ENCODE results near the gene ZBTB12. TPM values are rescaled to one million over a fixed set of nuclear protein-coding genes. Genes with fewer than 3 reads are reported as not detected.
"Not testable (repeated sequence)": the region's sequence is repeated elsewhere in the genome, so short reads cannot be mapped to it uniquely, and the experiment has no call there.

Gene ZBTB12
- total RNA-seq, 1 donor: 0.21 TPM

DNA sequence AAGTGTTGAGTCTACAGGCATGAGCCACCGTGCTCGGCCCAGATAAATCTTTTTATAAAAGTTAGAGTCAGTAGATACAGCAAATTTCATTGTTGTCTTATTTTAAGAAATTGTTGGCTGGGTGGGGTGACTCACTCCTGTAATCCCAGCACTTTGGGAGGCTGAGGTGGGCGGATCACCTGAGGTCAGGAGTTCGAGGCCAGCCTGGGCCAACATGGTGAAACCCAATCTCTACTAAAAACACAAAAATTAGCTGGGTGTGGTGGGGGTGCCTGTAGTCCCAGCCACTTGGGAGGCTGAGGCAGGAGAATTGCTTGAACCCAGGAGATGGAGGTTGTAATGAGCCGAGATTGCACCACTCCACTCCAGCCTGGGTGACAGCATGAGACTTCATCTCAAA lies 6.4 kb upstream of the ZBTB12 start:
- not testable (repeated sequence) for H3K4me3 ChIP-seq (ENCODE audit: low read length); H3K4me1 ChIP-seq (ENCODE audit: insufficient read depth, low read length); H3K27me3 ChIP-seq (ENCODE audit: insufficient read depth, low read length); H3K9me3 ChIP-seq (ENCODE audit: low read depth, low read length)

DNA sequence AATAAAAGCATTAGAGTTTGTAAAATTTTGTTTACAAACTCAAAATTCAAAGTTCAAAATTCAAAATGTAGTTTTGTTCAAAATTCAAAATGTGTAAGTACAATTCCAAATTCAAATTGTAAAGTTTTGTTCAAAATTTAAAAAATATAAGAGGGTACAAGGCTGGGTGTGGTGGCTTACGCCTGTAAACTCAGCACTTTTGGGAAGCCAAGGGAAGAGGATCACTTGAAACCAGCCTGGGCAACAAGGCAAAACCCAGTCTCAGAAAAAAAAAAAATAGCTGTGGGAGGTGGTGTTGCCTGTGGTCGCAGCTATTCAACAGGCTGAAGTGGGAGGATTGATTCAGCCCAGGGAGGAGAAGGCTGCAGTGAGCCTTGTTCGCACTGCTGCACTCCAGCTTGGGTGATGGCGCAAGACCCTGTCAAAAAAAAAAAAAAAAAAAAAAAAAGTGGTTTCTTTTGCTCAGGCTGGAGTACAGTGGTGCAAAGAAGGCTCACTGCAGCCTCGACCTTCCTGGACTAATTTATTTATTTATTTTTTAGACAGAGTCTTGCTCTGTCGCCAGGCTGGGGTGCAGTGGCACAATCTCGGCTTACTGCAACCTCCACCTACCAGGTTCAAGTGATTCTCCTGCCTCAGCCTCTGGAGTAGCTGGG lies 5.4 kb upstream of the ZBTB12 start:
- Histone ChIP-seq H3K4me3 (ENCODE audit: low read length) (no peak overlapping the region), H3K27me3 (ENCODE audit: insufficient read depth, low read length) (no peaks in the 10 kb centered on the region), H3K9me3 (ENCODE audit: low read depth, low read length) (no peaks in the 10 kb centered on the region), H3K4me1 (ENCODE audit: insufficient read depth, low read length) (peaks cover 10% of the 10 kb centered on the region)

DNA sequence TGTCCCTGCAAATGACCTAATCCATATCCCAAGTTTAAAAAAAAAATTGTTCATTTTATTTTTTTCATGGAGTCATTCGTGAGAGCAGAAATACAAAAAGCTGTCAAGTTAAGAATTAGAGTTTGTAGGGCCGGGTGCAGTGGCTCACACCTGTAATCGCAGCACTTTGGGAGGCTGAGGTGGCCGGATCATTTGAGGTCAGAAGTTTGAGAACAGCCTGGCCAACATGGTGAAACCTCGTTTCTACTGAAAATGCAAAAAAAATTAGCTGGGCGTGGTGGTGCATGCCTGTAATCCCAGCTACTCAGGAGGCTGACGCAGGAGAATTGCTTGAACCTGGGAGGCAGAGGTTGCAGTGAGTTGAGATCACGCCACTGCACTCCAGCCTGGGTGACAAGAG lies 4.8 kb upstream of the ZBTB12 start:
- not testable (repeated sequence) for H3K4me3 ChIP-seq (ENCODE audit: low read length); H3K27me3 ChIP-seq (ENCODE audit: insufficient read depth, low read length); H3K9me3 ChIP-seq (ENCODE audit: low read depth, low read length)
- peaks cover 12% of the 10 kb centered on the region for H3K4me1 ChIP-seq (ENCODE audit: insufficient read depth, low read length)

DNA sequence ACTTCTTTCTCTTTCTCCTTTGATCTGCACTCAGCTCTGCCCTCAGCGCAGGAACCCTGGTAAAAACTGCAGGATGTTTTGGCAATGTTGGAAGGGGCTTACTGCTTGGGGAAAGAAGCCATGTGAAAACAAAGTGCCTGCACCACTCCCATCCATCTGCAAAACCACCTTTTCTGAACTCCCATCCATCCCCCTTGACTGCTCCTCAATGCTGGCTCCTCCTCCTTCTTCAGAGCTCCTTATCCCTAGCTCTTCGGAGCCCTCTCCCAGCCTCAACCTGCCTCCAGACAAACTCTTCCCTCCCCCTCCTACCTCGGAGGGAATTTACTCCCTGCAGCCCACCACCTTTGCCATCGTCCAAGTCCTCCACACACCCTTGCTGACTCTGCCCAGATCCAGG lies 4.2 kb upstream of the ZBTB12 start:
- no peaks in the 10 kb centered on the region for H3K27me3 ChIP-seq (ENCODE audit: insufficient read depth, low read length)
- peaks cover 15% of the 10 kb centered on the region for H3K4me1 ChIP-seq (ENCODE audit: insufficient read depth, low read length)
- H3K4me3 ChIP-seq (ENCODE audit: low read length): no peak overlapping the region
- no peaks in the 10 kb centered on the region for H3K9me3 ChIP-seq (ENCODE audit: low read depth, low read length)

DNA sequence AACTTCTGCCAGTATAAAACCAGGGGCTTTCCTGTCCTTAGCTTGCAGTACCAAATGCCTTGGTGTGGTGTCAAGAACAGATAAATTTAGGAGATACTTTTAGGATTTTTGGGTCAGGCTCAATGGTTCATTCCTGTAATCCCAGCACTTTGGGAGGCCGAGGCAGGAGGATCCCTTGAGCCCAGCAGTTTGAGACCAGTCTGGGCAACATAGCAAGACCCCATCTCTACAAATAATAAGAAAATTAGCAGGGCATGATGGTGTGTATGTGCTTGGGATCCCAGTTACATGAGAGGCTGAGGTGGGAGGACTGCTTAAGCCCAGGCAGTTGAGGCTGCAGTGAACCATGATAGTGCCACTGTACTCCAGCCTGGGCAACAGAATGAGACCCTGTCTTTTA lies 3.2 kb upstream of the ZBTB12 start:
- H3K27me3 ChIP-seq (ENCODE audit: insufficient read depth, low read length): no peaks in the 10 kb centered on the region
- no peaks in the 10 kb centered on the region for H3K9me3 ChIP-seq (ENCODE audit: low read depth, low read length)
- H3K4me3 ChIP-seq (ENCODE audit: low read length): no peak overlapping the region
- H3K4me1 ChIP-seq (ENCODE audit: insufficient read depth, low read length): peaks cover 18% of the 10 kb centered on the region

DNA sequence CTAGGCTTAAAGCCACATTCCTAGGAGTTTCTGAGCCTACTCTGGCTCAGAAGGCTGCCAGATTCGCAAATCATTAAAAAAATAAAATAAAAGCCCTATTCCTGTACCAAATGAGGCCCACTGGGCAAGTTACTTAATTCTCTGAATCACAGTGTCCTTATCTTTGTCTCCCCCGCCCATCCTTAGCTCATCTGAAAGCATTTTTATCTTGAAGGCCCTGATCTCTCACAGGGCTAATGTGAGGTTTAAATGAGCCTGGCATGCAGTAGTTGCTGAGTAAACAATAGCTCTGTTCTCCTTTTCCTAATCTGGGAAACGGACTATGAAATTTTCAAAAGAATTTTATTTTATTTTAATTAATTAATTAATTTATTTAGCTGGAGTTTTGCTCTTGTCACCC lies 2.1 kb upstream of the ZBTB12 start:
- no peak overlapping the region for H3K4me3 ChIP-seq (ENCODE audit: low read length)
- H3K9me3 ChIP-seq (ENCODE audit: low read depth, low read length): no peaks in the 10 kb centered on the region
- H3K4me1 ChIP-seq (ENCODE audit: insufficient read depth, low read length): peaks cover 29% of the 10 kb centered on the region
- H3K27me3 ChIP-seq (ENCODE audit: insufficient read depth, low read length): no peaks in the 10 kb centered on the region

DNA sequence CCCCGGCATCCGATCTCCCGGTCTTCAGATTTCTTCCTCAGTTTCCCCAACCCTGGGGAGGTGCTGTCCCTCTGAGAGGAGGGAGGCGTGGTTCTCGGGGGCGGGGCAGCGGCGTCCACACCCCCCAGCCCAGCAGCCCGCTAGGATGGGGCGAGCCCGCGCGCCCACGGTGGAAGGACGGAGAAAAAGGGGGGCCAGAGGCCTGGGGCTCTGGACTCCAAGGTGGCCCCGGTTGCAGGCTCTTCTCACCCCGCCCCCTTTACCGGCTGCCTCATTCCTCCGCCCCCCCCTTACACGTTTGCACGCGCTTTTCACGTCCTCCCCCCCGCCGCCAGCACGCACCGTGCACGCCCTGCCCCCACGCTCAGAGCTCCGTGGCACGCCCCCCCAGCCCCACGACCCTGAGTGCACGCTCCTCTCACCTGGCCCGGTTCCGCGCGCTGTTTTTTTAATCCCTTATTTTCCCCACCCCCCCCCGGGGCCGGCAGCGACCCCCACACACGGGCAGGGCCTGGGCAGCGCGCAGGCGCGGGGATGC lies 402 bp downstream of the ZBTB12 start:
- H3K27me3 ChIP-seq (ENCODE audit: insufficient read depth, low read length): no peaks in the 10 kb centered on the region
- peaks cover 43% of the 10 kb centered on the region for H3K4me1 ChIP-seq (ENCODE audit: insufficient read depth, low read length)
- peak overlapping the region; percentile 54 for H3K4me3 ChIP-seq (ENCODE audit: low read length)
- H3K9me3 ChIP-seq (ENCODE audit: low read depth, low read length): no peaks in the 10 kb centered on the region

DNA sequence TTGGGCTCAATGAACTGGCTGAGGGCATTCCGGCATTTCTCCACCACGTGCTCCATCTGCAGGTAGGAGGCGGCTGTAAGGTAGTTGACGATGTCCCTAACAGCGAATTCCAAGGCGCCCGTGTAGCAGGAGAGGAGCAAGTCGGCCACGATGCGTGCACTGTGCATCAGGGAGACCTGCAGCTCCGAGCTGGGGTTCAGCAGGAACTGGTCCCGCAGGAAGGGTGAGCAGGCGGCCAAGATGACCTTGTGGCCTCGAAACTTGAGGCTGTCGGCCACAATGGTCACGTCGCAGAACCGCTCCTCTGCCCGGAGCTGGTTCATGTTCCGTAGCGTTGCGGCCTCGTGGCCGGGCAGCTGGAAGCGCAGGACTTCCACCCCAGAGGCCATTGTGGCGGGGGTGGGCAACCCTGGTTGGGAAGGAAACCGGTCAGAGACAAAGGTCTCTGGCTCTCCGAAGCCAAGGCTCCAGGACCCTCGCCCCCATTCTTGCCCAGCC lies 920 bp downstream of the ZBTB12 start:
- H3K4me1 ChIP-seq (ENCODE audit: insufficient read depth, low read length): peaks cover 47% of the 10 kb centered on the region
- H3K9me3 ChIP-seq (ENCODE audit: low read depth, low read length): no peaks in the 10 kb centered on the region
- no peak overlapping the region for H3K4me3 ChIP-seq (ENCODE audit: low read length)

DNA sequence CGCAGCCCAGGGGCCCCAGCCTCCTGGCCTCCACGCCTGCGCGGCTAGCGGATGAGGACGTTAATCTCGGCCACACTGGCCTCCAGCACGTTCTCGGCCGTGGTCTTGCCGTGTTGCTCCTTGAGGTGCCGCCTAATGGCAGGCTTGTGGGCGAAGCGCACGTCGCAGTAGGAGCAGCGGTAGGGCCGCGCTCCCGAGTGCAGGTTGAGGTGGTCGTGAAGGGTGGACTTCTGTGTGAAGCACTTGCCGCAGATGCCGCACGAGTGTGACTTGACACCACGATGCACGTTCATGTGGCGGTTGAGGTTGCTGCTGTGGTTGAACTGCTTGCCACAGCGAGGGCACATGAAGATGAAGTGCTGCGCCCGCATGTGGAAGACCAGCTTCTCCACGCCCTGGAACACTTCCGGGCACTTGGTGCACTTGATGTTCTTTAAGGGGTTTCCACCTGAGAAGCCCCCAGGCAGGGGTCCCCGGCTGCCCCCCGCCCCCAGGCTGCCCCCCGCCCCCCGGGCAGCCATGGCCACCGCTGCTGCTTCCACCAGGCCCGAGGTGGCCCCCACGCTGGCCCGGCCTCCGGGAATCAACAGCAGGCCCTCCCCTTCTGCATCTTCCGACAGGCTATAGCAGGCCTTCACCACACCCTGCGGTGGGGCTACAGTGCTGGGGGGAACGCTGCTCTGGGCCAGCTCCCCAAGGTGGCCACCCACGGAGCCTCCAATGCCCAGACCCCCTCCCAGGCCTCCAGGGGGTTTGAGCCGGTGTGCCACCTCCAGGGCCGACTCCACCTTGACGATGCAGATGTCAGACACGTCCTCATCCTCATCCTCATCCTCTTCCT lies 1.8 kb downstream of the ZBTB12 start:
- Histone ChIP-seq H3K4me1 (ENCODE audit: insufficient read depth, low read length) (peaks cover 47% of the 10 kb centered on the region), H3K4me3 (ENCODE audit: low read length) (no peak overlapping the region)

More for the DNA sequence above, 920 bp downstream of the ZBTB12 start:
- H3K27me3 ChIP-seq (ENCODE audit: insufficient read depth, low read length): no peaks in the 10 kb centered on the region

DNA sequence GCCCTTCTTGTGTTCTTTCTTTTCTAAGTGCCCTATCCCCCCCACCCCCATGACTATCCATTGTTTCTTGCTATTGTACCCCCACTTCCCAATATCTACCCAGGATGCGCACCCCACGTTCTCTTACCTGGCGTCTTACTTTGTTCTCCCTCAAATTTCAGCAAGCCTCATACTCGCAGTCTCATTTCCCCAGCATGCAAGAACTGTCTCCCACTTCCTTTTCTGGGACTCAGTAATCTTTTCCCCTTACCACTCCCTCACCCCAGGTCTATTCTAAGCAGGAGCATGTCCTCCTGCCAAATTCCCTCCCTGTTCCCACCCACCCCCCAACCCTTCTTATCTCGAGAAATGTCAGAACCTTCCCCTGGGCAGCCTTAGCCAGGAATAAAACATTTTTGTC lies 2.7 kb downstream of the ZBTB12 start:
- Histone ChIP-seq H3K4me1 (ENCODE audit: insufficient read depth, low read length) (peaks cover 47% of the 10 kb centered on the region), H3K9me3 (ENCODE audit: low read depth, low read length) (no peaks in the 10 kb centered on the region), H3K4me3 (ENCODE audit: low read length) (no peak overlapping the region), H3K27me3 (ENCODE audit: insufficient read depth, low read length) (no peaks in the 10 kb centered on the region)

More for the DNA sequence above, 1.8 kb downstream of the ZBTB12 start:
- Histone ChIP-seq H3K27me3 (ENCODE audit: insufficient read depth, low read length) (no peaks in the 10 kb centered on the region), H3K9me3 (ENCODE audit: low read depth, low read length) (no peaks in the 10 kb centered on the region)

DNA sequence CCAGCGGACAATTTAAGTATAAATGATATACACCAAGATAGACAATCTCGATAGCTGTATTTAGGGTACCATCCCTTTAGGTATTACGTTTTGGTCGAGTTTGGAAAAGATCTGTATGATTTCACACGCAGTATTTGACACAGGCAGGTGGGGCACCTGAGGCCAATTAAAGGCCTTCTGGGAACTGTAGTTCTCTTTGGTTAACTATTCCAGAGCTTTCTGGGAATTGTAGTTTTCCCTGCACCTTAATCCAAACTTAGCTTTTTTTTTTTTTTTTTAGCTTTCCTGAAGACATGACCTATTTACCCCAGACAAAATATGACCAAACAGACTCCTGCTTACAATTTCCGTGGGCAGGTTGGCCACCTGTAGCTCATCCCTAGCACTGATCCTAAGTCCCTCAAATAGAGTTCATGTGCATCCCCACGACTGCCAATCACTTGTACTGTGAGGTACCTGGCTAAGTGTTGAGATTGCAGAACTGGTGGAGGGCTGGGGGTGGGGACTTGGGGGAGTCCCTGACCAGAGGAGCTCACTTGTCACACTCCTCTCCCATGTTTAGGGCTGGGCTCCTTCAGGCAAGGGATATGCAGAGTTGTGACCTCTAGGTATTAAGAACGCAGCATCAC lies 3.4 kb downstream of the ZBTB12 start:
- Histone ChIP-seq H3K4me3 (ENCODE audit: low read length) (peak overlapping the region; percentile 99), H3K9me3 (ENCODE audit: low read depth, low read length) (no peaks in the 10 kb centered on the region), H3K4me1 (ENCODE audit: insufficient read depth, low read length) (peaks cover 47% of the 10 kb centered on the region), H3K27me3 (ENCODE audit: insufficient read depth, low read length) (no peaks in the 10 kb centered on the region)

DNA sequence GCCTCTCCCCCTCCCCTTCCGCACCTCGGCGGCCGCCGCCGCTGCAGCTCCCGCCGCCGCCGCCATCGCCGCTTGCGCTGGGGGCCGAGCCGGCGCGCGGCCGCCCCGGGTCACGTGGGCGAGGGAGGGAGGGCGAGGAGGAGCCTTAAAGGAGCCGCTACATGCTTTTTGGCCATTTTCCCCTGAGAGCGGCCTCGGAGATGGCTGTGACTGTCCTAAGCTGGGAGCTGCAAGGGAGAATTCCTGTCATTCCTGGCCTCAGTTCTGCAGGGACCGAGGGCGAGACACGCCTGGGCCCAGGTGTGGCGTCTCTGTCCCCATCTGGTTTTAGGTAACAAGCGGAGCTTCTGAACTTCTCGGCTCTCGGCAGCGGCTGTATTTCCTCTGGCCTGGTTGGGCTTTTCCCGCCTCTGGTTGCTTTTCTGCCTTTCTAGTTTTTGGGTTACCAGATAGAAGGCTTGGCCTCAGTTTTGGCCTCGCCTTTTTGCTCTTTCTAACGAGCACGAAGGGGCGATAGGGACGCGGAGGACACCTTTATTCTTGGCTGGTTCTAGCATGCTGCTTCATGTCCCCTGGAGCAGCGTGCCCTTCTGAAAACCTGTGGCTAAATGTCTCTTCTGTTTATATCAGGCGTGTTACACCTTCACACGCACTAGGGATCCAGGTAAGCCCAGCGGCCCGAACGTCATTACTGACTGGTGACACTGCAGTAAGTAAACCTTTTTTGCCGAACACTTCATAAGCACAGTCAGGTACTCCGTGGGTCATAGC lies 4.1 kb downstream of the ZBTB12 start, which contains the start of gene EHMT2:
EHMT2 (minus strand) TSS at position 87 of the 771 bp plus-strand sequence; CDS start at position 66, 21 bp downstream.
- no peaks in the 10 kb centered on the region for H3K9me3 ChIP-seq (ENCODE audit: low read depth, low read length)
- peaks cover 45% of the 10 kb centered on the region for H3K4me1 ChIP-seq (ENCODE audit: insufficient read depth, low read length)
- H3K4me3 ChIP-seq (ENCODE audit: low read length): peak within 1 kb of the TSS; percentile 99
- H3K27me3 ChIP-seq (ENCODE audit: insufficient read depth, low read length): no peaks in the 10 kb centered on the region

DNA sequence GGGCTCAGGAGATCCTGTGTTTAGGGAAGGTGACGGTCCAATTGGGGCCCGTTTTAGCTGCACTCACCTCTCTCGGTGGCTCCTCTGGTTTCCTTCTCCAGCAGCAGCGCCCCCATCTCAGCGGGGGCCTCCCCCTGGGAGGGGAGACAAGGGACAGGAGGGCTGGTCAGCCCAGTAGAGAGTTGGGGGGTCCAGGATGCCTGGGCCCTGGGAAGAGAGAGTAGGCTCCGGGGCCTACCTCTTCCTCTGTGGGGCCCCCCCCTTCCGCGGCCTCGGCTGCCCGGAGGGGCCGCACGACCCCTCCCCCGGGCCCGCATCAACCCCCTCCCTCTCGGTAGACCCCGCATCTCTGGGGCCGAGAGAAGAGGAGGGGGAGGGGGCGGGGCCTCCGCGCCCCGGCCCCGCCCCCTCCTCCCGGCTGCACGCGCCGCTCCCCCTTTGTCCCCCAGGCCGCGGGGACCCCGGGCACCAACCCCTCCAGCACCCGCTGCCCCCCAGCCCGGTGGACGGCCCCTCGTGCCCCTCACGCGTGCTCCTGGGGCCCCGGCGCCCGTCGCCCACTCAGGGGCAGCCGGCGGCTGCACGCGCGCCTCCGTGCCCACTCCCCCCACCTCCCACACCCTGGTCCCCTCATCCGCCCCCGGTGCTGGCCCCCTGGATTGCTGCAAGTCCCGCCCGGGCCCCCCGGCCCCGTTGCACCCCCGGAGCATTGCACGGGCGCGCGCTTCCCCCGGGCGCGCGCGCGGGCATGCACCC lies 4.9 kb downstream of the ZBTB12 start:
- H3K4me3 ChIP-seq (ENCODE audit: low read length): peak overlapping the region; percentile 99
- peaks cover 38% of the 10 kb centered on the region for H3K4me1 ChIP-seq (ENCODE audit: insufficient read depth, low read length)
- no peaks in the 10 kb centered on the region for H3K9me3 ChIP-seq (ENCODE audit: low read depth, low read length)
- H3K27me3 ChIP-seq (ENCODE audit: insufficient read depth, low read length): no peaks in the 10 kb centered on the region

DNA sequence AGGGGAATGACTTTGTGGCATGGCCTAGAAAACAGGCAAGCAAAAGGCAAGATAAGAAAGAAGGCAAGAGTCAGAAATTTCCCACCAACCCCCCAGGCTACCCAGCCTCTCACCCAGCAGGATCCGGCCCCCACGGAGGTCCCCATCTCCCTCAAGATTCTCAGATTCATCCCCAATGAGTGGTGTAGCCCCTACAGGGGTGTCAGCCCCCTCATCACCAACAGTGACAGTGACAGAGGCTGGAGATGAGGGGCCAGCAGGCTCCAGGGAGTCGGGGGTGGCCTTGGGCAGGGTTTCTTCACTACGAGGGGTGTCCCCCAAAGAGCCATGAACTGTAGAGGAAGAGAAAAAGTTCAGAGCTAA lies 5.4 kb downstream of the ZBTB12 start:
- Histone ChIP-seq H3K4me1 (ENCODE audit: insufficient read depth, low read length) (peaks cover 38% of the 10 kb centered on the region), H3K4me3 (ENCODE audit: low read length) (peak overlapping the region; percentile 99), H3K27me3 (ENCODE audit: insufficient read depth, low read length) (no peaks in the 10 kb centered on the region), H3K9me3 (ENCODE audit: low read depth, low read length) (no peaks in the 10 kb centered on the region)
